PC-3 (cell line): ENCODE measurements around the gene ZDHHC22. TPM values are rescaled to one million over a fixed set of nuclear protein-coding genes. Genes with fewer than 3 reads are reported as not detected.

Source experiments
- ATAC-seq: fragments of 200-7000 bp; cut with Tn5 transposase; 2 replicates; pipeline ENCODE4 v1.9.1; 2020; ENCODE audit warnings: mild to moderate bottlenecking, moderate library complexity
- BruUV-seq: library from RNA; stranded (reverse); fragments of 400-500 nt; replicated peaks from 2 replicates; lab custom pipeline; 2021; lab: Mats Ljungman, UMichigan
- CTCF ChIA-PET: fragments of 300-600 bp; sonication (Branson Sonifier 250); formaldehyde crosslinking; loops from one replicate; lab custom pipeline; 2022; ENCODE audit warnings: antibody characterized with exemption; lab: Charles Lee
- POLR2A ChIA-PET: fragments of 300-600 bp; sonication (Branson Sonifier 250); formaldehyde crosslinking; loops from one replicate; lab custom pipeline; 2022; ENCODE audit warnings: antibody characterized with exemption; ENCODE audit not compliant: unreplicated experiment; lab: Charles Lee
- DNase-seq: peaks from one replicate; pipeline ENCODE4 v3.0.0-alpha.2; 2015
- H2AFZ ChIP-seq: fragments of 300-600 bp; sonication (generic); 2 replicates; pipeline ENCODE4 v1.6.0; 2016; ENCODE audit warnings: antibody characterized with exemption, low read length
- H3F3A ChIP-seq: fragments of 300-600 bp; sonication (generic); one replicate; pipeline ENCODE4 v1.6.0; 2017; ENCODE audit warnings: antibody characterized with exemption, low read length, control low read depth, mild to moderate bottlenecking; ENCODE audit not compliant: unreplicated experiment
- H3K27ac ChIP-seq: fragments of 300-600 bp; sonication (generic); 2 replicates; pipeline ENCODE4 v1.5.1; 2016; ENCODE audit warnings: mild to moderate bottlenecking, low read length
- H3K27me3 ChIP-seq: fragments of 300-600 bp; sonication (generic); 2 replicates; pipeline ENCODE4 v1.6.1; 2016; ENCODE audit warnings: low read length, mixed read lengths
- H3K36me3 ChIP-seq: fragments of 300-600 bp; sonication (generic); 2 replicates; pipeline ENCODE4 v1.6.1; 2016; ENCODE audit warnings: low read depth, mixed run types, low read length, mixed read lengths
- H3K4me1 ChIP-seq: fragments of 300-600 bp; sonication (generic); 2 replicates; pipeline ENCODE4 v1.5.1; 2016; ENCODE audit warnings: low read length; ENCODE audit not compliant: insufficient read depth
- H3K4me2 ChIP-seq: fragments of 300-600 bp; sonication (generic); 2 replicates; pipeline ENCODE4 v1.6.0; 2016; ENCODE audit warnings: low read length
- H3K4me3 ChIP-seq: fragments of 300-600 bp; sonication (generic); 2 replicates; pipeline ENCODE4 v1.5.1; 2016; ENCODE audit warnings: mild to moderate bottlenecking, low read length, mixed read lengths
- H3K79me2 ChIP-seq: fragments of 300-600 bp; sonication (generic); 2 replicates; pipeline ENCODE4 v1.6.1; 2017; ENCODE audit warnings: low read length, mixed read lengths
- H3K9ac ChIP-seq: fragments of 300-600 bp; sonication (generic); 2 replicates; pipeline ENCODE4 v1.6.0; 2016; ENCODE audit warnings: mild to moderate bottlenecking, low read length
- H3K9me2 ChIP-seq: fragments of 300-600 bp; sonication (generic); replicated peaks from 2 replicates; pipeline ENCODE4 v1.6.1; 2016; ENCODE audit warnings: mixed run types, low read length, mixed read lengths
- H3K9me3 ChIP-seq: fragments of 300-600 bp; sonication (generic); 2 replicates; pipeline ENCODE4 v1.6.1; 2016; ENCODE audit warnings: low read length, mixed read lengths
- H4K20me1 ChIP-seq: fragments of 300-600 bp; sonication (generic); 2 replicates; pipeline ENCODE4 v1.6.1; 2016; ENCODE audit warnings: low read length, mixed read lengths
- CTCF ChIP-seq: fragments of 300-600 bp; sonication (generic); conservative IDR thresholded peaks from 2 replicates; pipeline ENCODE4 v1.5.1; 2017; ENCODE audit warnings: antibody characterized with exemption, low read depth, mild to moderate bottlenecking, low read length
- EZH2 ChIP-seq: fragments of 300-600 bp; sonication (generic); IDR thresholded peaks from one replicate; pipeline ENCODE4 v1.6.1; 2017; ENCODE audit warnings: antibody characterized with exemption, mild to moderate bottlenecking, low read length; ENCODE audit not compliant: unreplicated experiment
- EZH2phosphoT487 ChIP-seq: fragments of 300-600 bp; sonication (generic); IDR thresholded peaks from 2 replicates; pipeline ENCODE4 v1.6.1; 2018; ENCODE audit warnings: mild to moderate bottlenecking, antibody characterized with exemption, low read length, borderline replicate concordance
- intact Hi-C: fragments of 100-400 bp; cut with micrococcal nuclease; formaldehyde crosslinking; loops from 2 replicates; pipeline ENCODE4 v1.9.0; 2023
- total RNA-seq: library from RNA; depleted of rRNA; stranded (reverse); fragments of >200 nt; gene quantifications from 2 replicates; pipeline ENCODE4 v1.2.3, GENCODE V29; 2014

The ZDHHC22 gene
- total RNA-seq, 1 experiment from 2014 or later: 0.15 TPM

- Histone ChIP-seq H3K9ac (no peak overlapping the region), H3K36me3 (no peaks in the 10 kb centered on the region), H3K27me3 (peaks cover 75% of the 10 kb centered on the region), H3F3A (no peaks in the 10 kb centered on the region), H3K9me2 (no peaks in the 10 kb centered on the region), H3K79me2 (no peaks in the 10 kb centered on the region), H3K4me1 (peaks cover 13% of the 10 kb centered on the region), H2AFZ (no peak overlapping the region), H3K9me3 (no peaks in the 10 kb centered on the region), H4K20me1 (no peaks in the 10 kb centered on the region), H3K4me3 (no peak overlapping the region), H3K27ac (no peak overlapping the region), H3K4me2 (no peak overlapping the region)
- intact Hi-C loops: no loop called here
- DNase-seq (no peak), ATAC-seq (no peak)
- no TSS peak for BruUV-seq
- TF ChIP-seq EZH2phosphoT487 (no peak), CTCF (no peak)
- ChIA-PET CTCF (no interaction called here), POLR2A (no interaction called here)
Measured at GRCh38 chr14:77144412-77145115, 3.0 kb upstream of the ZDHHC22 start.

- H3K36me3 ChIP-seq: no peaks in the 10 kb centered on the region
- no peak overlapping the region for H3K4me2 ChIP-seq
- intact Hi-C loops: no loop called here
- DNase-seq: no peak
- no peak for ATAC-seq
- no peaks in the 10 kb centered on the region for H3K9me3 ChIP-seq
- H3K27ac ChIP-seq: no peak overlapping the region
- ChIA-PET POLR2A (no interaction called here), CTCF (interaction anchor here (0.7 kb wide), 1 partner anchor 498 kb away, joined by 4 read pairs; no protein-coding TSS in a partner anchor)
- BruUV-seq: no TSS peak
- H3F3A ChIP-seq: no peaks in the 10 kb centered on the region
- peaks cover 86% of the 10 kb centered on the region for H3K27me3 ChIP-seq
- no peaks in the 10 kb centered on the region for H3K9me2 ChIP-seq
- no peak overlapping the region for H3K4me3 ChIP-seq
- H3K4me1 ChIP-seq: peaks cover 13% of the 10 kb centered on the region
- no peaks in the 10 kb centered on the region for H3K79me2 ChIP-seq
- no peak overlapping the region for H2AFZ ChIP-seq
- no peak overlapping the region for H3K9ac ChIP-seq
- H4K20me1 ChIP-seq: no peaks in the 10 kb centered on the region
- TF ChIP-seq CTCF (no peak), EZH2phosphoT487 (no peak), EZH2 (no peak)
Measured at GRCh38 chr14:77143071-77143470, 1.5 kb upstream of the ZDHHC22 start.
